ENCODE measurements around the gene OR2T34. TPM values are rescaled to one million over a fixed set of nuclear protein-coding genes. Genes with fewer than 3 reads are reported as not detected.

Gene OR2T34
- total and polyA plus RNA-seq, 5 experiments from 2014 or later = 0.17 TPM; not detected in 4

Other genes starting within 250 kb of the OR2T34 start
- gene OR14C36, start 226.0 kb downstream of the OR2T34 start, total RNA-seq = not detected
- not detected for gene OR14C36, start 226.0 kb downstream of the OR2T34 start, polyA plus RNA-seq
- gene OR2T4, start 213.1 kb downstream of the OR2T34 start, total RNA-seq = not detected
- not detected for gene OR2T4, start 213.1 kb downstream of the OR2T34 start, polyA plus RNA-seq
- not detected for gene OR2T6, start 199.0 kb downstream of the OR2T34 start, total RNA-seq
- not detected for gene OR2T6, start 199.0 kb downstream of the OR2T34 start, polyA plus RNA-seq
- gene OR2T1, start 171.7 kb downstream of the OR2T34 start, total RNA-seq = not detected
- gene OR2T1, start 171.7 kb downstream of the OR2T34 start, polyA plus RNA-seq = not detected
- gene OR2T2, start 129.1 kb downstream of the OR2T34 start, total RNA-seq = not detected
- gene OR2T2, start 129.1 kb downstream of the OR2T34 start, polyA plus RNA-seq = not detected
- gene OR2T3, start 101.4 kb downstream of the OR2T34 start, total RNA-seq = not detected
- gene OR2T3, start 101.4 kb downstream of the OR2T34 start, polyA plus RNA-seq = not detected
- not detected for gene OR2T5, start 86.2 kb downstream of the OR2T34 start, total RNA-seq
- not detected for gene OR2T5, start 86.2 kb downstream of the OR2T34 start, polyA plus RNA-seq
- gene OR2G6, start 66.7 kb downstream of the OR2T34 start, total RNA-seq = not detected
- not detected for gene OR2G6, start 66.7 kb downstream of the OR2T34 start, polyA plus RNA-seq
- gene OR2T29, start 12.0 kb downstream of the OR2T34 start, total RNA-seq = not detected
- not detected for gene OR2T29, start 12.0 kb downstream of the OR2T34 start, polyA plus RNA-seq
- not detected for gene OR2T10, start 22.9 kb upstream of the OR2T34 start, total RNA-seq
- not detected for gene OR2T10, start 22.9 kb upstream of the OR2T34 start, polyA plus RNA-seq
- not detected for gene OR2T11, start 60.3 kb upstream of the OR2T34 start, total RNA-seq
- gene OR2T11, start 60.3 kb upstream of the OR2T34 start, polyA plus RNA-seq = not detected
- gene OR2T35, start 70.5 kb upstream of the OR2T34 start, total RNA-seq = not detected
- gene OR2T35, start 70.5 kb upstream of the OR2T34 start, polyA plus RNA-seq = not detected
- not detected for gene OR2T27, start 80.8 kb upstream of the OR2T34 start, total RNA-seq
- gene OR2T27, start 80.8 kb upstream of the OR2T34 start, polyA plus RNA-seq = not detected
- not detected for gene OR14I1, start 128.0 kb upstream of the OR2T34 start, total RNA-seq
- not detected for gene OR14I1, start 128.0 kb upstream of the OR2T34 start, polyA plus RNA-seq
- not detected for gene LYPD8, start 181.0 kb upstream of the OR2T34 start, total RNA-seq
- not detected for gene LYPD8, start 181.0 kb upstream of the OR2T34 start, polyA plus RNA-seq